HG03060 (cell line): Measurements from ENCODE around the gene MED9.

ENCODE experiments used
- ATAC-seq: cut with Tn5 transposase; IDR thresholded peaks from one replicate; pipeline ENCODE4 v1.9.1; 2021; ENCODE audit warnings: low read depth, moderate number of reproducible peaks; ENCODE audit not compliant: unreplicated experiment

MED9 gene

DNA sequence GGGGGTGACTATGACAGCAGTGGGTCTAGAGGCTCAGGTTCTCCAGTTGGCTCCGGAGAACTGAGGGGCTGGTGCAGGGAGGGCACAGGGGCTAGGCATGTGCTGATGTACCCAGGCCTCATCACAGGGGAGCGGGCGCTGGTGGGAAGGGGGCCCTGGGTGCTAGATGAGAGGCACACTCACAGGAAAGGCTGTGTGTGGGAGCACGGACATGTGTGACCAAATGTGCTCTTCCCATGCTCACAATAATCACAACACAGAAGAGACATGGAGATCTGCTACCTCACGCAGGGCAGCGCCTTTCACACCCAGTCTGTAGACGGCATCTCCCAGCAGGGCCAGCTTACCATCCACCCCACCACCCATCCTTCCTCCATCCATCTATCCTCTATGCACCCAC, 36.8 kb downstream of the MED9 start:
- ATAC-seq: no peak

DNA sequence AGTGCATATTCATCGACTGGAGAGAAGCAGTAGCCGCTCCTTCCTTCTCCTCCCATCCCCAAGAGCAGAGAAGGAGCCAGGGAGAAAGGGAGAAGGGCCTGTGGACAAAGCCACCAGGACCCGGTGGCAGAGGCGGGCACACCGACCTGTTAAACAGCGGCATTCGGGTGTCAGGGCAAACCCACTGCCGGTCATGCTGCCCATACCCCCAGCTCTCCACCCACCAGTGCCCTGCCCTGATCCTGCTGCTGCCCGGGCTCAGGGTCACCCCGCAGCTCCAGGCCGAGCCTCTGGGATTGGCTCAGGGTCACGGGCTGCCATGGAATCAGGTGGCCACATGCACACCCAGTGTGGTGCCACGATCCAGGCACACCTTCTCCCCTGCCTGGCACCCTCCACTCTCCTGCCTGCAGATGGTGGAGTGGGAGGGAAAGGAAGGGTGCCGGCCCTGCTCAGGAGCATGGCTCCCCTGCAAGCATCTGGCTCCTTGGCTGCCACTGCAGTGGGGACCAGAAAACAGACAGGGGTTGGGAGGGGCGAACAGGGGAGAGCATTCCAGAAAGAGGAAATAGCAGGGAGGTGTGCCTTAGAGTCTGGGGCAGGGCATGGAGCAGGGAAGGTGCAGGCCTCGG, 37.7 kb downstream of the MED9 start:
- ATAC-seq: no peak

GRCh38 chr17:17514993-17515933, 38.5 kb downstream of the MED9 start:
- no peak for ATAC-seq

GRCh38 chr17:17515934-17516930, 39.4 kb downstream of the MED9 start:
- no peak for ATAC-seq

- no peak for ATAC-seq
These were observed 40.3 kb downstream of the MED9 start for GRCh38 chr17:17516941-17517720.

DNA sequence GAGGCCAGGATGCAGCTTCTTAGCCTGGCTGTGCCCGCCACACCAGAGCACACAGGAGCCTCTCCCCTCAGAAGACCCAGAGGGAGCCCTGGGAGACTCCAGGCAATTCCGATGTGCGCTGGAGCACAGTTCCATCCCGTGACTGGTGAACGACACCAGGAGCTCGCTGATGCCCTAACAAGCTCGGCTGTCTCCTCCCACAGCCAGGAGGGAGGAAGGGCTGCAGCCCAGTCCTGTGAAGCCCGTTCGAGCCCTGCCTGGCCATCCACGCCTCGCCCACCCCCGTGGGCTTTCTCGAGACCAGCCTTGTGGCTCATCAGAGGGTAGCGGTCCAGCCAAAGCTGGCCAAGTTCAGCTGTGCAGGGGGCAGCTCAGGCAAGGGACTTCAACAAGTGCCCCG, 41.2 kb downstream of the MED9 start:
- ATAC-seq: no peak

DNA sequence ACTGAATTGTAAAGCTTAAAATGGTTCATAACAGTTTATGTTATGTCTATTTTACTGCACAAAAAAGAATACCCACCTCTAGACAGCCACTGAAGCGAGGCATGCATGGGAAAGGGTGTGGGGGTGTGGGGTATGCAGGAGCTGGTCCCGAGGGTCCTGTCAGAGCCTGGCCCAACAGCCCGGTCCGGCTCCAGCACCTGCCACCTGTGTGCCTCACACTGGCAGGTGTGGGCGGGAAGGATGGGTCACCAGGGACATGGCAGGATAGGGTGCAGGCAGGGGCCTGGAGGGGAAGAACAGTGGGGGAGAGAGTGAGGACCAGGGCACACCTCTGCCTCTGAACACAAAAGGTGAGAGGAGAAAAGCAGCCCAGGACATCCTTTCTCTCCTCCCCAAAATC, 42.2 kb downstream of the MED9 start:
- ATAC-seq: no peak

- ATAC-seq: no peak
These were observed 43.1 kb downstream of the MED9 start for GRCh38 chr17:17519886-17520285.

GRCh38 chr17:17520599-17521232, 43.9 kb downstream of the MED9 start:
- no peak for ATAC-seq

DNA sequence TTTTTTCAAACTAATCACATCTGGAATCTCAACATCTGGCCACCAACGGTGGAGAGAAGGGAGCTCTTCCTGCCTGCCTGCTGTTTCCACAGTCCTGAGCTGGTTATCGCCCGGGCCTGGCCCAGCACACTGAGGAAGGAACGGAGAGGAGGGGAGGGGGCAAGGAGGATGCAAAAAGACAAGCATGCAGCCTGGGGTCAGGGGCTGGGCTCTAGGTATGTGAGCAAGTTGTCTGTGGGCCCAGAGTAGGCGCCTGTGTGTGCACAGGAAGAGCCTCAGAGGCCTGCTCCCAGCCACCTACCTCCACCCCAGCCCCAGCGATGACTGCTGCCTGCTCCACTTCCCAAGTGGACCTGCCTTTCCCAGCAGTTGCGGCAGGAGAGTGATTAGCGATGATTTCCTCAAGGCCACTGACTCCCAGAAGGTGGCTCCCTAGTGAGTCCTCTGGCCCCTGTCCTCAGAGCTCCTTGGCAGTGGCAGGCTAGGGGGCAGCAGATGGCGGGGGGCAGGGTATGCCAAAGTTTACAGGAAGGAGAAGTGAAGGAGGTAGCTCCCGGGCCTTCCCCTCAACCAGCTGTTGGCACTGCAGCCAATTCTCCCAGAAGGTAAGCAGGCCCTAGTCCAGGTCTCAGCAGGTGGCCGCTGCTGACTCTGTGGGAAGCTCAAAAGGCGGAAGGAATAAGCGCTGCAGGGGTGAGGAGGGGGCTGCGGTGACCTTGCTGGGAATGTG, 46.4 kb downstream of the MED9 start:
- ATAC-seq: no peak

DNA sequence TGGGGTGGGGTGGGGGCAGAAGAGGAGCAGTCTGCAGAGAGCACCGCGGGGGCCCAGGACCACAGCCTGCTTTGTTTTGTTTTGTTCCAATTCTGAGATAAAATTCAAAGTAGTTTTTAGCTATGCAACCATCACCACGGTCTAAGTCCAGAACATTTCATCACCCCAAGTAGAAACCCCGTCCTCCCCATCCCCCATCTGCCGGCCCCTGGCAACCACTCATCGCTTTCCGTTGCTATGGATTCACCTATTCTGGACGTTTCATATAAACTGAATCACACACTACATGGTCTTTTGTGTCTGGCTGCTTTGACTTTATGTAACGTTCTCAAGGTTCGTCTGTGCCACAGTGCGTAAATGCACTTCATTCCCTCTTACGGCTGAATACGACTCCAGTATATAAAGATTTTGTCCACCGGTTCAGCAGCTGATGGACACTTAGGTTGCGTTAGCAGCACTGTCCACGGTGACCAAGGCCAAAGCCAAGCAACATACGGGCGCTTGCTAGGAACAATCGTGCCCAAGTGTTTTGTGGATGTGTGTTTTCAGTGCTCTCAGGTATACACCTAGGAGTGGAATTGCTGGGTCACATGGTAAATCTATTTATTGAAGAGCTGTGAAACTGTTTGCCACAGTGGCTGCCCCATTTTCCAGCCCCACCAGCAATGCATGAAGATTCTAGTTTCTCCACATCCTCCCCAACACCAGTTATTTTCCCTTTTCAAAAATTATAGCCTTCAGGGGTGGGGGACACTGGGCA, 47.1 kb downstream of the MED9 start:
- ATAC-seq: no peak

GRCh38 chr17:17525311-17525710, 48.5 kb downstream of the MED9 start:
- no peak for ATAC-seq

- no peak for ATAC-seq
These were observed 49.2 kb downstream of the MED9 start for GRCh38 chr17:17525956-17526355.

GRCh38 chr17:17526369-17526768, 49.6 kb downstream of the MED9 start:
- ATAC-seq: no peak

- no peak for ATAC-seq
These were observed 50.7 kb downstream of the MED9 start for GRCh38 chr17:17527534-17527933.

GRCh38 chr17:17527956-17528500, 51.2 kb downstream of the MED9 start:
- ATAC-seq: no peak

DNA sequence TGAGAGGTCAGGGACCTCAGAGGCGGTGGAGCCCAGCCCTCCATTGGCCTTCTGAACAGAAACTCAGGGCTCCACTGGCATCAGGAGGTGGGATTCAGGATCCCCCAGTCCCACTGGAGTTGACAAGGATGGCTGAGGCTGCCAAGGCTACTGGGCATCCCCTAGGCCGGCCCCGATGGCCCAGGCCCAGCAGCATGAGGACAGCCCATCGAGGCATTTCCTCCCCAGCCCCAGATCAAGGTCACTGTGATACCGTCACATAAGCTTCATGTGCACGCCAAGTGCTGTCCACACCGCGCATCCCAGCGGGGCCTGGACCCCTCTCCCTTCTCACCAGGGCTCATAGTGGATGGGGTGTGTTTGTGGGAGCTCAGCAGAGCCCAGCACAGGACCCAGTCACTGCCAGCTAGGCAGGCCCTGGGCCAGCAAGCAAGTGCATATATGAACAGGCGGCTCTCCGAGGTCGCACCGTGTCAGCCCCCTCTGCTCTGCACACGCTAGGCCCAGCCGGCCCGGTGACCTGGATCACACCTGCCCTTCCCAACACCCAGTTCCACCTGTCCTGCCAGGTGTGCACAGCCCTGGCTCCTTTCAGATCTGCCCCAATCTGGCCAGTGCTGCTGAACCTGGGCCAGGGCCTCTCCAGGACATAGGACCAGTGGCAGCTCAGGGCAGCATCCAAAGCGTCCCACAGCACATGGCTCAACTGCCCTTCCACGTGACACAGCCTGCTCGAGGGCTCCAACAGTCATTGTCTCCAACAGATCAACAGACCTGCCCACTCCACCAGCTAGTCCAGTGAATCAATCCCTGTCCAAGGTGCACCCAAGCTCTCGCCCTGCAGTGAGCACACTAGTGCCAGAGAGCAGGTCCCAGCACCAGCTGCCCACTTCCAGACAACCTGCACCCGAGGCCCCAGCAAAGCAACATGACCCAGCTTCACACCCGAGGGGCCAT, 52.2 kb downstream of the MED9 start:
- no peak for ATAC-seq
